Activated CD4-positive, alpha-beta T cell treated with anti-CD3 and anti-CD28 coated beads, Interleukin-2, amount 10 ng/mL, durations not matched to agents 24 days and 14 days (primary cell): ENCODE measurements around the gene OTP. TPM values are rescaled to one million over a fixed set of nuclear protein-coding genes. Genes with fewer than 3 reads are reported as not detected.

Experiments used
- DNase-seq: peaks from one replicate; pipeline ENCODE4 v3.0.0; 2022
- H3K27ac Mint-ChIP-seq: one replicate; pipeline ENCODE4 v1.8.0; 2022; ENCODE audit warnings: mild to moderate bottlenecking, mixed read lengths
- H3K27me3 Mint-ChIP-seq: one replicate; pipeline ENCODE4 v1.8.0; 2022; ENCODE audit warnings: mixed read lengths
- H3K36me3 Mint-ChIP-seq: one replicate; pipeline ENCODE4 v1.8.0; 2022; ENCODE audit warnings: low read depth, mild to moderate bottlenecking, mixed read lengths
- H3K4me1 Mint-ChIP-seq: one replicate; pipeline ENCODE4 v1.8.0; 2021; ENCODE audit warnings: mixed read lengths
- H3K4me3 Mint-ChIP-seq: one replicate; pipeline ENCODE4 v1.8.0; 2022; ENCODE audit warnings: mild to moderate bottlenecking, moderate library complexity, mixed read lengths
- H3K9me3 Mint-ChIP-seq: one replicate; pipeline ENCODE4 v1.8.0; 2021; ENCODE audit warnings: mixed read lengths
- intact Hi-C: fragments of 100-400 bp; cut with micrococcal nuclease; formaldehyde crosslinking; loops from one replicate; pipeline ENCODE4 v1.15.1; 2023
- total RNA-seq: library from RNA; stranded (reverse); gene quantifications from 2 replicates; pipeline ENCODE4 v1.2.3, GENCODE V29; 2022

OTP gene
- total RNA-seq, 1 donor from 2014 or later = not detected

DNA sequence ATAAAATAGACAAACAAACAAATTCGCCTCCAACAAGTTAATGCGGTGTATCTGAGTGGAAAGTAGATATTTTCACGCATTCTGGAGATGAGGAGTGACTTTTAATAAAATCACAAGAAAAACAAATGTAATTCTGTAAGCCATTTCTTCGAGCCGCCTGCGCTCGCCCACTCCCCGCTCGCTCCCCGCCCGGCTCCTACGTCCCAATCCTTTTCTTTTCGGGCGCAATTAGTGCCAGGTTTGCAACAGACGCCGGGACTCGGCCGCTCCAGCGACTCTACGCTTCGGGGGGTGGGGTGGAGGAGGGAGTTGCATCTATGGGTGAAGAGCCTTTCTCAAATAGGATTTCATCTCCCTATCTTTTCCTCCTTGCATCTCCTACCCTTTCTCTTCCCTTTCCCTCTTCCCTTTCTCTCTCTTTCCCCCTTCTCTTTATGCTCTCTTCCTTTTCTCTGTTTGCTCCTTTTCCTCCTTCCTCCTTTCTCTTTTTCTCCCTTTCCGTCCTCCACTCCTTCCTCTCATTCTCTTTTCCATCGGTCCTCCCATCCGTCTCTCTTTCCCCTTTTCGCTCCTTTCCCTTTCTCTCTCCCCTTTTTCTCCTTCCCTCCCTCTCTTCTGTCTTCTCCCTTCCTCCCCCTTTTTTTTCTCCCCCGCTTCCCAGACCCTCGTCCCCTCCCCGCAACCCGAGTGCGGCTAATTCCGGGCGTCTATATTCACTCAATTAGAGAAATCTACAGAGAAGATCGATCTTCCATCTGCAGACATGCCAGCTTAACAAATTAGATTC lies 6.1 kb upstream of the OTP start:
- Mint-ChIP-seq H3K4me1 (peaks cover 12% of the 10 kb centered on the region), H3K27ac (peak overlapping the region; percentile 36), H3K27me3 (peaks cover 86% of the 10 kb centered on the region), H3K36me3 (peaks cover 5% of the 10 kb centered on the region), H3K4me3 (peak overlapping the region; percentile 20), H3K9me3 (peaks cover 6% of the 10 kb centered on the region)
- DNase-seq = no peak
- intact Hi-C loops = loop anchor here (1.0 to 10.0 kb wide), 5 partner anchors 11 to 650 kb away; partner anchors contain the start of genes AP3B1 and TBCA

DNA sequence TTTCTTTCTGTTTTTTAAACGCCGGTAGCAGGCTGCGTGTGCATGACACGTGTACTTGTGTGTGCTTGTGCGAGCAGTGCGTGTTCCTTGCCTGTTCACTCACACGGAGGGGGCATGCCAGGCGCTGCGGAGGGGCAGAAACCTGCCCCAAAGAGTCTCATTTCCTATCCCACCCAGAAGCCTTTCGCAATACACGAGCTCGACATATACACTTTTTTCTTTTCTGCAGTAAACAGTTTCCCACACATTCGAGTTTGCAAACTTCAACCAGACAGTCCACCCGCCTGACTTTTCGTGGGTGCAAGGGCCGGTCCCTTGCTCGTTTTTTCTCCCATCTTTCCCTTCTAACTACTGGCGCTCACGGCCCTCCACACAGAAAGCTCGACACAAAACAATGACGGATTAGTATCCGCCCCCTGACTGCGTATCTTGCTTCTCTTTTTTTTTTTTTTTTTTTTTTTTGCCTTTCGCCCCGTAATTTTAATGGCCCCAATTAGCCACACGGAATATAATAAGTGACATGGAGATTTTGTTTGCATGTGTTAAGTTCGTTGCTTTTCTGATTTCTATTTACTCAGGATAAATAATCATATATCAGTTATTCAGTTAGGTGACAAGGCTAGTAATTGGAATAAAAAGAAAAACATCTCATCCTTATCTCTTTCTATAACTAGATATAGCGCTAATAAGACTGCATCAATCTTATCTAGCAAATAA lies 5.3 kb upstream of the OTP start:
- peaks cover 12% of the 10 kb centered on the region for H3K4me1 Mint-ChIP-seq
- intact Hi-C loops = loop anchor here (2.0 to 10.0 kb wide), 3 partner anchors 199 to 651 kb away; partner anchors contain the start of gene AP3B1
- H3K27ac Mint-ChIP-seq = peak overlapping the region; percentile 41

DNA sequence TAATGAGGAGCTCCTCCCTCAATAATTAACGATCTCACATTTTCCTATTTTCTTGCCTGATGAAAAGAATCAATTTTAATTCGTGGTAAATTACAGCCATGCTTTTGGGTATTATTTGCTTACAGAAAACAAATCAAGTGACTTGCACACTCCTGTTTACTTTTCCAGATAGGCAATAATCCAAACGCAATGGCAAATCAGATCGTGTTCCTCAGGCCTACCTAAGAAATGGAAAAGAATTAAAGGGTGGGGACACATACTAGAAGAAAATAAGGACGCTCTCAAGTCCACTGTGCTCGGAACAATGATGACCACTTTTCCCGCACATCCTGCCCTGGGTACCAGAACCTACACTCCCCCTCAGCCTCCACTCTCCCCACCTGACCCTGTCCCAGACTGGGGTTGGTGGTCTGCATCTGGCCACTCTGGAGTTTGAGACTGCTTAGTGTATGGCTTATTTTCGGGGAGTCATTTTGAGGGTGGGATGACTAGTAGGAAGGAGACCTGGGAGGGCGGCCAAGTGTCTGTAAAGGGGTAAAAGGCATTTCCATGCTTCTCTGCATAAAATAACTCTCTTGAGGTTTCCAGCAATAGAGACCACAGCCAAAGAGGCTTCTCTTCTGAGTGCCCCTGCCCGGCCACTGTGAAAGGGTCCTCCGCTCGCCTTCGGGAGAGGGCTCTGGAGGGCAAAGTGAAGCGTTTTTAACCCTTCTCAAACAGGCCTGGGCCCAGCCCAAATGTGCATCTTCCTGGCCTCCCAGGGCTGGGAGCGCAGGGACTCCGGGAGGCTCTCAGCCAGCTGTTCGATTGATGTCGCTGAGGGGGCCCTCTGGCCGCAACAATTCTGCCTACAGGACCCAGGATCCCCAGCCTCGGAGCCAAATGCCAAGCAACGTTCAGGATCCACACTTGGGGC lies 4.5 kb upstream of the OTP start:
- H3K4me1 Mint-ChIP-seq = peaks cover 12% of the 10 kb centered on the region
- no peak for DNase-seq
- H3K27me3 Mint-ChIP-seq = peaks cover 83% of the 10 kb centered on the region
- intact Hi-C loops = loop anchor here (10.0 kb wide), 2 partner anchors 622 to 652 kb away; partner anchors contain the start of gene AP3B1
- peak overlapping the region; percentile 21 for H3K27ac Mint-ChIP-seq
- H3K9me3 Mint-ChIP-seq = peaks cover 6% of the 10 kb centered on the region
- H3K36me3 Mint-ChIP-seq = peaks cover 5% of the 10 kb centered on the region
- no peak overlapping the region for H3K4me3 Mint-ChIP-seq

More for the DNA sequence above, 5.3 kb upstream of the OTP start:
- Mint-ChIP-seq H3K27me3 (peaks cover 89% of the 10 kb centered on the region), H3K4me3 (no peak overlapping the region), H3K9me3 (peaks cover 6% of the 10 kb centered on the region), H3K36me3 (peaks cover 5% of the 10 kb centered on the region)
- no peak for DNase-seq

DNA sequence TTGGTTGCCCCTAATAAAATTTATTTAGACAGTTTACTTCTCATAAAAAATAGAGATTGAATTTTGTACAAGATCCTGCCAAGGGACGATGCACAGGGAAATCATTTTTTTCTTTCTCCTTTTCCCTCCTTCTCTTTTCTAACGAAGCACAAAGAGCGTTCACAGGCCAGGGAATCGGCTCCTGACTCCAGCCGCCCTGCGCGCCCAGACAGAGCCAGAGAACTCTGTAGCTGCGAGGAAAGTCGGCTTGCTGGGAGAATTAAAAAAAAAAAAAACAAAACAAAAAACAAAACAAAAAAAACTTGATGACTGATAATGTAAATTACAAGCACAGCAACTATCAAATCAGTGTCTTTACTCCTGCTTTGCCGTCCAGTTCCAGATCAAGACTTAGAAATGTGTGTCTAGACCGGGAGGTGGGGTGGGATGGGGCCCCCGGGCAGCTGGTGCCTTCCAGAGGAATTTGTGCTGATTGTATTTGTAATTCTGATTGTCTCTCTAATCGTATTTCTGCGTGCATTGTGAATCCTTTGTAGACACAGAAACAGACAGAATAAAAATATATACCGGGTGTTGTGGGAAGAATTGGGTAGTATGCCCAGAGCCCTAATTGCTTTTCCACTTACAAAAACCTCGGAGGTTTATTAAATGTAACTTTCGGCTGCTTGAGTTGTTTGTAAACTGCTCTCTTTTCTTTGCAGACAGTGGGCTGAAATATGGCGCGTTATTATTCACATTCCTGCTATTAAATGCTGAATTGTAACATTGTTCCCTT lies 3.6 kb upstream of the OTP start:
- H3K9me3 Mint-ChIP-seq = peaks cover 13% of the 10 kb centered on the region
- intact Hi-C loops = loop anchor here (1.0 to 10.0 kb wide), 3 partner anchors 12 to 653 kb away; partner anchors contain the start of gene AP3B1
- no peak for DNase-seq
- H3K27ac Mint-ChIP-seq = peak overlapping the region; percentile 29
- peaks cover 17% of the 10 kb centered on the region for H3K4me1 Mint-ChIP-seq
- peaks cover 83% of the 10 kb centered on the region for H3K27me3 Mint-ChIP-seq
- H3K36me3 Mint-ChIP-seq = peaks cover 11% of the 10 kb centered on the region
- no peak overlapping the region for H3K4me3 Mint-ChIP-seq

DNA sequence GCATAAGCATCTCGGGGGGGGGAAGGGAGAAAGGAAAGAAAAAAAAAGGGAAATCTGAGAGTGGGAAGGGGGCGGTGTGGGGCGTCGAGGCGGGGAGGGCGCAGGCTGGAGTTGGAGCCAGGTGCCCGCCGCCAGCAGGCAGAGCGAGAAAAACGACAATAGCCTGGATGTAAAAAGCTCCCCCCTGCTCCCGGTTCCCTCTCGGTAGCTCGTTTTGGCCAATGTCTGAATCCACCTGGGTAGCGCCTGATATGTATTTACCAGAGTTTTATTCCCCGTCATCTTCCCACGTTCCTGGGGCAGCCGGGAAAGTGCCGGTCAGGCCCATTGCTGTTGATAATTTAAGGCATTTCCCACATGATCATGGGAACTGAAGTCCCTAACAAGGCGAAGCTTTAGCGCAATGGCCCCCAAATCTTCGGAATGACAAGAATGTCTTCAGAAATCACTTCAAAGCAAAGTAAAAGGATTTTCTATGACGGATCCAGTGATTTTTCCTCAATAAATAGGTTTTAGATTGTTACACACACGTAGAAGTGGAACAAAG lies 3.0 kb upstream of the OTP start:
- H3K27ac Mint-ChIP-seq = peak overlapping the region; percentile 45
- H3K4me1 Mint-ChIP-seq = peaks cover 17% of the 10 kb centered on the region
- H3K4me3 Mint-ChIP-seq = no peak overlapping the region
- peaks cover 15% of the 10 kb centered on the region for H3K9me3 Mint-ChIP-seq
- peaks cover 80% of the 10 kb centered on the region for H3K27me3 Mint-ChIP-seq
- peaks cover 11% of the 10 kb centered on the region for H3K36me3 Mint-ChIP-seq
- no peak for DNase-seq
- intact Hi-C loops = loop anchor here (1.0 to 10.0 kb wide), 3 partner anchors 11 to 653 kb away; partner anchors contain the start of gene AP3B1

DNA sequence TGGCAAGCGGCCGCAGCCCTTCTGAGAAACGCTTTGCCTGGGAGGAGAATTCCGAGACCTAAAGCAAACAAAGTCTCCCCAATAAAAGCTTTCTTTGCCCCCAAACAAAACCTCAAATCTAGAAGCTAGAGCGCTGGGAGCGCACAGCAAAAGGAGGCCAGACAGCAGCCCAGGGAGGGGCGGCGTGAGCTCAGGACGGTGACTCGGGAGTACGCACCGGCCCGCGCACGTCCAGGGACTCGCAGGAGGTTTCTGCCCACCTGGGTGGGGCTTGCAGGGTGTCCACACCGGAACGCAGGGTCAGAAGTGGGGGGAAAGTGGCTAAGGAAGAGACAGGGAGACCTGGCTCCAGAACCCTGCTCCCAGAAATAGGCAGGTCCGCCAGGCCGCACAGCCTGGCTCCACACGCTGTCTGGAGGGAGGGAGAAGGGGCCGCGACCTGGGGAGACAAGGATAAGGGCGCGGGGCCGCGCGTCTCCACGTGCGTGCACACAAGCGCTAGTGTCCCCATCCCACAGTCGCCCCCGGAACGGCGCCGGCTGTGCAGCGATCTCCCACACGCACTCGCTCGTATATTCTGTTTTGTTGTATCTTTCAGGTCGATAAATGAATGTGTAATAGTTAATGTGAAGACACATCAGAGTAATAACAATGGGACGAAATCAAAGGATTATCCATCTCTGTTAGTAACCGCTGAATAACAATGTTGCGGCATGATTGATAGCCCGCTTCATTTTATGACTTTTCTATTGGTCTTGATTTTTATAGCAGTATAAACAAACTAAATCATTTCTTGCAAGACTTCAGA lies 2.3 kb upstream of the OTP start:
- intact Hi-C loops = loop anchor here (1.0 to 10.0 kb wide), 3 partner anchors 10 to 654 kb away; partner anchors contain the start of gene AP3B1
- H3K9me3 Mint-ChIP-seq = peaks cover 20% of the 10 kb centered on the region
- peaks cover 13% of the 10 kb centered on the region for H3K36me3 Mint-ChIP-seq
- peaks cover 17% of the 10 kb centered on the region for H3K4me1 Mint-ChIP-seq
- H3K27ac Mint-ChIP-seq = peak overlapping the region; percentile 45
- DNase-seq = no peak
- peaks cover 79% of the 10 kb centered on the region for H3K27me3 Mint-ChIP-seq
- H3K4me3 Mint-ChIP-seq = no peak overlapping the region

DNA sequence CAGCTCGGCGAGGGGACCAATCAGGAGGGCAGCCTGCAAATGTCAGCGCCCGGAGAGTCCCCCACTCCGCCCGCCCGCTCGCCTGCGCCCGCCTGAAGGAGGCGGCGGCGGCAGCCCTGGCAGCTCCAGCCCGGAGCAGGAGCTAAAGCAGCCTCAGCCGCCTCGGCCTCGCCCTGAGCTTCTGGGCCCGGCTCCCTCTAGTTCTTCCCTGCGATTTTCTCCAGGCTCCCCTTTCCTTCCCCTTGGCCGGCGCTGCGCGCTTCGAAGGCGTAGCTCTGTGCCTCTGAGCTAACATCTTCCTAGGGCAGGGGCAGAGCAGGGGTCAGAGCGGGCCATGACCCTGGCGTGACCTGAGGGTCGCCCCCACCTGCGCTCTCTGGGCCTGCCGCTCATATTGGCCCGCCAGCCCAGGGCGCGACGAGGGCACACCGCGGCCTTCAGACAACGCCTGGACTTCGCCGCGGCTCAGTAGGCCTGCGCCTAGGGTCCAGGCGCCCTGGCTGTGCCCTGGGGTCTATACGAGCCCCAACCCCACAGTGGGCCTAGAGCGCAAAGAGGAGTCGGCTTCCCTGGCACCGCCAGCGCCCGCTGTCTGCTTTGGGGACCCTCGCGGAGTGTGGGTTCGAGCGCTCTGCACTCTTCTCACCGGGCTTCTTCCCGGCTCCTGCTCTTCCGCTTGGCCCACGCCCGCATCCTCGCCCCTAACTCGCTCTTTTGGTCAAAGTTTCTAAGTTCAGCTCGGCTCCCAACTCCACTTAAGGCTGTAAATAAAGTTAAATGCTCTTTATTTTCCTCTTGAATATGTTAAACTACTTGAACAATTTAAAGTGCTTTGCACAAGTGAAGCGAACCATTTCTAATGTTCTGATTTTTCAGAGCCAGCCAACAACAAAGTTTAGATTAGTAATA lies 504 bp upstream of the OTP start:
- peaks cover 12% of the 10 kb centered on the region for H3K4me1 Mint-ChIP-seq
- H3K9me3 Mint-ChIP-seq = peaks cover 20% of the 10 kb centered on the region
- no peak overlapping the region for H3K4me3 Mint-ChIP-seq
- no peak for DNase-seq
- peaks cover 13% of the 10 kb centered on the region for H3K36me3 Mint-ChIP-seq
- H3K27ac Mint-ChIP-seq = peak overlapping the region; percentile 53
- intact Hi-C loops = loop anchor here (10.0 kb wide), 2 partner anchors 494 to 684 kb away; partner anchors contain the start of gene CRHBP
- H3K27me3 Mint-ChIP-seq = peaks cover 73% of the 10 kb centered on the region

DNA sequence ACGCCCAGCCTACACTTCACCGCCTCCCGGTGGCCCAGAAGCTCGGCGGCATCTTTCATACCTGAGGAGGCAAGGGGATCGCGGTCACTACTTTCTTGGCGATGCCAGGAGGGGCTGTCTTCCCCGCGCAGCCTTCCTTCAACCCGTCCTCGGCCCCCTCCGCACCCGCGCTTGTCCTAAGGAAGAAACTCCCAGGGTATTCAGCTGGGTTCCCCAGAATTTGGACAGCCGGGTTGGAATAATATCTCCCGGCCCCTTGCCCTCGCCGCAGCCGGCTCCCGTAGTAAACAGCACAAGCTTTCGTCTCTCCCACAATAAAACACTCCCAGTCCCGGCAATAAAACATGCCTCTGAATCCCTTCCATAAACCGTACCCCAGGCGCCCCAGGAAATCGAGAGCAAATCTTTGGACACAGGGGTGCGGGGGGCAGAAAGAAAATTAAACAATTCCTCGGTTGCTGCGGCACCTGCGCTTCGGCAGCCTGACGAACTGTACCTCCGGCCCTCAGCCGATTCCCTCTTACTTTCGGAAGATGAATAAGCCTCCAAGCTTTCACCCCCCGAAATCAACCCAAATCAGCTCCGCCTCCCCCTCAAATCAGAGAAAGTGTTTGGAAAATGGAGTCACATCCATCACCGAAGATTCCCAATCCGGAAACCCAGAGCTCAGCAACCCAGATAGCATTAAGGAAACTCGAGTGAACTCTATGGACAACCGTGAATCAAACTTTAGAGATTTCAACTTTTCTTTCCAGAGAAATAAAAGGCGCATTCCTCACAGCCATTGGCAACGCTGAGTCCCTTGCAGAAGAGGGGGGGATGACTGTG lies 1.1 kb downstream of the OTP start:
- peak overlapping the region; percentile 43 for H3K4me3 Mint-ChIP-seq
- H3K27me3 Mint-ChIP-seq = peaks cover 72% of the 10 kb centered on the region
- peaks cover 11% of the 10 kb centered on the region for H3K36me3 Mint-ChIP-seq
- H3K27ac Mint-ChIP-seq = peak overlapping the region; percentile 82
- peaks cover 7% of the 10 kb centered on the region for H3K4me1 Mint-ChIP-seq
- peaks cover 23% of the 10 kb centered on the region for H3K9me3 Mint-ChIP-seq
- intact Hi-C loops = loop anchor here (10.0 kb wide), 2 partner anchors 493 to 683 kb away; partner anchors contain the start of gene CRHBP
- DNase-seq = no peak

DNA sequence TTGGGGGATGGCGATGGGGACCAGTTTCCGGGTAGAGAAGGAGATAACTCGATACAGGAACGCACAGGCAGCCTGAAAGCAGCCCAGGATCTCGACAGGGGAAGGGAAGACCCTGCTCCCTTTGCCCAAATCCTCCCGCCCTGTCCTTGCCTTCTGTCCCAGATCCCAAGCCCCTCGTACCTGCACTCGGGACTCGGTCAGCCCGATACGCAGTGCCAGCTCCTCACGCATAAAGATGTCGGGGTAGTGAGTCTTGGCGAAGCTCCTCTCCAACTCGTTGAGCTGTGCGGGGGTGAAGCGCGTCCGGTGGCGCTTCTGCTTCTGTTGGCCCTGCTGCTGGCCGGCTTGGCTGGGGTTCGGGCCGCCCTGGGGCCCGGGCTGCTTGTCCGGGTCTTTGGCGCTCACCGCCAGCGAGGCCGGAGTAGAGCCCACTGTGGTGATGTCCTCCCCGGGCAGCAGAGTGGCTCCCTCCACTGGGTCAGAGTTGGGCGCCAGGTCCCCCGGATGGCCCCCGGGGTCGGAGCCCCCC lies 1.8 kb downstream of the OTP start:
- peaks cover 72% of the 10 kb centered on the region for H3K27me3 Mint-ChIP-seq
- peaks cover 7% of the 10 kb centered on the region for H3K4me1 Mint-ChIP-seq
- no peak for DNase-seq
- H3K4me3 Mint-ChIP-seq = no peak overlapping the region
- peaks cover 11% of the 10 kb centered on the region for H3K36me3 Mint-ChIP-seq
- H3K9me3 Mint-ChIP-seq = peaks cover 24% of the 10 kb centered on the region
- peak overlapping the region; percentile 20 for H3K27ac Mint-ChIP-seq
- intact Hi-C loops = loop anchor here (10.0 kb wide), 2 partner anchors 492 to 682 kb away; partner anchors contain the start of gene CRHBP
